Nephron progenitor cell (in vitro differentiated cells): ENCODE data around the gene LSR.
A peak's percentile ranks its signal among the peaks of the same experiment; 100 is the strongest.
"Not testable (repeated sequence)": the region's sequence is repeated elsewhere in the genome, so short reads cannot be mapped to it uniquely, and the experiment has no call there.

Experiments
- DNase-seq: peaks from one replicate; pipeline ENCODE4 v3.0.0; 2021
- H3K27ac Mint-ChIP-seq: 2 replicates; pipeline ENCODE4 v1.8.0; 2021; ENCODE audit warnings: mild to moderate bottlenecking, moderate library complexity, mixed read lengths
- H3K27me3 Mint-ChIP-seq: 2 replicates; pipeline ENCODE4 v1.8.0; 2021; ENCODE audit warnings: mild to moderate bottlenecking, low read depth, mixed read lengths; ENCODE audit not compliant: poor library complexity
- H3K36me3 Mint-ChIP-seq: 2 replicates; pipeline ENCODE4 v1.8.0; 2021; ENCODE audit warnings: low read depth, mixed read lengths
- H3K4me1 Mint-ChIP-seq: 2 replicates; pipeline ENCODE4 v1.8.0; 2021; ENCODE audit warnings: mixed read lengths
- H3K4me3 Mint-ChIP-seq: 2 replicates; pipeline ENCODE4 v1.8.0; 2021; ENCODE audit warnings: mild to moderate bottlenecking, moderate library complexity, mixed read lengths
- H3K9me3 Mint-ChIP-seq: 2 replicates; pipeline ENCODE4 v1.8.0; 2021; ENCODE audit warnings: mild to moderate bottlenecking, moderate library complexity, mixed read lengths
- TF ChIP-seq, protein P1 (sequence below): fragments of 200-600 bp; sonication (generic); IDR thresholded peaks from 2 replicates; pipeline ENCODE4 v1.5.0; 2021; ENCODE audit warnings: antibody characterized with exemption

Gene LSR

GRCh38 chr19:35228177-35228930 is 20.4 kb upstream of the LSR start, which contains the start of gene FAM187B:
Gene FAM187B, minus strand, starts transcription at chr19:35228739. Its CDS starts 59 bp downstream, at chr19:35228680.
- Mint-ChIP-seq H3K27me3 (peaks cover 12% of the 10 kb centered on the region), H3K4me1 (peaks cover 10% of the 10 kb centered on the region), H3K27ac (peak within 1 kb of the TSS; percentile 88), H3K9me3 (no peaks in the 10 kb centered on the region), H3K36me3 (no peaks in the 10 kb centered on the region), H3K4me3 (no peak within 1 kb of the TSS)
- TF ChIP-seq, protein P1, sequence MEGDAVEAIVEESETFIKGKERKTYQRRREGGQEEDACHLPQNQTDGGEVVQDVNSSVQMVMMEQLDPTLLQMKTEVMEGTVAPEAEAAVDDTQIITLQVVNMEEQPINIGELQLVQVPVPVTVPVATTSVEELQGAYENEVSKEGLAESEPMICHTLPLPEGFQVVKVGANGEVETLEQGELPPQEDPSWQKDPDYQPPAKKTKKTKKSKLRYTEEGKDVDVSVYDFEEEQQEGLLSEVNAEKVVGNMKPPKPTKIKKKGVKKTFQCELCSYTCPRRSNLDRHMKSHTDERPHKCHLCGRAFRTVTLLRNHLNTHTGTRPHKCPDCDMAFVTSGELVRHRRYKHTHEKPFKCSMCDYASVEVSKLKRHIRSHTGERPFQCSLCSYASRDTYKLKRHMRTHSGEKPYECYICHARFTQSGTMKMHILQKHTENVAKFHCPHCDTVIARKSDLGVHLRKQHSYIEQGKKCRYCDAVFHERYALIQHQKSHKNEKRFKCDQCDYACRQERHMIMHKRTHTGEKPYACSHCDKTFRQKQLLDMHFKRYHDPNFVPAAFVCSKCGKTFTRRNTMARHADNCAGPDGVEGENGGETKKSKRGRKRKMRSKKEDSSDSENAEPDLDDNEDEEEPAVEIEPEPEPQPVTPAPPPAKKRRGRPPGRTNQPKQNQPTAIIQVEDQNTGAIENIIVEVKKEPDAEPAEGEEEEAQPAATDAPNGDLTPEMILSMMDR = no peak
- no peak for DNase-seq

DNA sequence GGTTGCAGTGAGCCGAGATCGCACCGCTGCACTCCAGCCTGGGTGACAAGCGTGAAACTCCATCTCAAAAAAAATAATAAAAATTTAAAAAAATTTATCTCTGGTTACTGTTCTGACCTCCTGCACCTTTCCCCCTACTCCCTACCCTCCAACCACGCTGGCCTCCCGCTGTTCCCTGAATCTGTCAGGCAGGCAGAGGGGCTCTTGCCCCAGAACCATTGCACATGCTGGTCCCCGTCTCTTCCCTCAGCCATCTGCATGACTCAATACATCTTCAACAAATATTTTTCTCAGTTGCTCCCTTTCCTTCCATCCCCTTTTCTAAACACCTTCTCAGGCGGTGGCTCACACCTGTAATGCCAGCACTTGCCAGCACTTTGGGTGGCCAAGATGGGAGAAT is 19.2 kb upstream of the LSR start:
- Mint-ChIP-seq H3K9me3 (no peaks in the 10 kb centered on the region), H3K36me3 (no peaks in the 10 kb centered on the region)

GRCh38 chr19:35231956-35232645 is 16.7 kb upstream of the LSR start:
- no peak for DNase-seq

More for the DNA sequence above, 19.2 kb upstream of the LSR start:
- no peak overlapping the region for H3K27ac Mint-ChIP-seq
- H3K4me3 Mint-ChIP-seq = no peak overlapping the region
- TF ChIP-seq, protein P1 = no peak
- DNase-seq = no peak
- H3K4me1 Mint-ChIP-seq = peaks cover 10% of the 10 kb centered on the region
- H3K27me3 Mint-ChIP-seq = peaks cover 9% of the 10 kb centered on the region

GRCh38 chr19:35232912-35233311 is 15.9 kb upstream of the LSR start:
- no peak overlapping the region for H3K4me3 Mint-ChIP-seq
- no peak for DNase-seq
- H3K36me3 Mint-ChIP-seq = no peaks in the 10 kb centered on the region
- H3K27me3 Mint-ChIP-seq = peaks cover 16% of the 10 kb centered on the region
- H3K9me3 Mint-ChIP-seq = peaks cover 5% of the 10 kb centered on the region
- H3K27ac Mint-ChIP-seq = peak overlapping the region; percentile 25
- no peaks in the 10 kb centered on the region for H3K4me1 Mint-ChIP-seq
- TF ChIP-seq, protein P1 = no peak

More at GRCh38 chr19:35231956-35232645, 16.7 kb upstream of the LSR start:
- TF ChIP-seq, protein P1 = no peak
- Mint-ChIP-seq H3K27ac (no peak overlapping the region), H3K4me3 (no peak overlapping the region), H3K36me3 (no peaks in the 10 kb centered on the region), H3K27me3 (peaks cover 12% of the 10 kb centered on the region), H3K9me3 (peaks cover 5% of the 10 kb centered on the region), H3K4me1 (no peaks in the 10 kb centered on the region)

GRCh38 chr19:35236638-35237400 is 12.0 kb upstream of the LSR start:
- H3K4me3 Mint-ChIP-seq = no peak overlapping the region
- H3K27ac Mint-ChIP-seq = no peak overlapping the region
- H3K4me1 Mint-ChIP-seq = no peaks in the 10 kb centered on the region
- TF ChIP-seq, protein P1 = no peak
- peaks cover 31% of the 10 kb centered on the region for H3K9me3 Mint-ChIP-seq
- H3K36me3 Mint-ChIP-seq = peaks cover 4% of the 10 kb centered on the region
- peaks cover 16% of the 10 kb centered on the region for H3K27me3 Mint-ChIP-seq
- no peak for DNase-seq

GRCh38 chr19:35239597-35239996 is 9.2 kb upstream of the LSR start:
- not testable (repeated sequence) for H3K4me3 Mint-ChIP-seq, DNase-seq, H3K27ac Mint-ChIP-seq, H3K4me1 Mint-ChIP-seq, H3K36me3 Mint-ChIP-seq
- peaks cover 50% of the 10 kb centered on the region for H3K9me3 Mint-ChIP-seq
- peaks cover 21% of the 10 kb centered on the region for H3K27me3 Mint-ChIP-seq
